H1 (cell line): ENCODE measurements around the gene CCDC191. TPM values are rescaled to one million over a fixed set of nuclear protein-coding genes. Genes with fewer than 3 reads are reported as not detected.

Experiments used
- EZH2 ChIP-seq: fragments of 200-600 bp; sonication (generic); IDR thresholded peaks from 2 replicates; pipeline ENCODE4 v1.7.1; 2012; ENCODE audit warnings: low read depth, mild to moderate bottlenecking, moderate library complexity, low read length, inconsistent platforms; ENCODE audit not compliant: severe bottlenecking
- SP4 ChIP-seq: IDR thresholded peaks from 2 replicates; pipeline ENCODE4 v1.6.1; 2012; ENCODE audit warnings: low read length, inconsistent platforms
- polyA plus RNA-seq, 7 experiments: library from polyadenylated mRNA; depleted of rRNA in 3 of 7; stranded (reverse) in 5 of 7; unstranded in 2 of 7; fragments of >200 nt in 5 of 7; fragments of 200-250 nt in 2 of 7; gene quantifications; 1 replicate in 5 of 7; 2 replicates in 1 of 7; 4 replicates in 1 of 7; pipeline versions ENCODE4 v1.2.1 to v1.2.3, GENCODE V29; 2011 to 2013; ENCODE audit warnings: missing spikeins in 2 of 7, mixed read lengths in 2 of 7
- total RNA-seq: library from RNA; stranded (reverse); fragmentation: NEBNext Ultra II Directional; extraction: Animal tissue kit (Norgen Biotek cat#: 25700); gene quantifications from 2 replicates; pipeline ENCODE4 v1.2.1, GENCODE V29; 2021

CCDC191 gene
- total and polyA plus RNA-seq, 2 of the 8 experiments (the other 6 are each of a cell fraction or from before 2014, with no cell fraction given), result 0.65 to 1.3 TPM

DNA sequence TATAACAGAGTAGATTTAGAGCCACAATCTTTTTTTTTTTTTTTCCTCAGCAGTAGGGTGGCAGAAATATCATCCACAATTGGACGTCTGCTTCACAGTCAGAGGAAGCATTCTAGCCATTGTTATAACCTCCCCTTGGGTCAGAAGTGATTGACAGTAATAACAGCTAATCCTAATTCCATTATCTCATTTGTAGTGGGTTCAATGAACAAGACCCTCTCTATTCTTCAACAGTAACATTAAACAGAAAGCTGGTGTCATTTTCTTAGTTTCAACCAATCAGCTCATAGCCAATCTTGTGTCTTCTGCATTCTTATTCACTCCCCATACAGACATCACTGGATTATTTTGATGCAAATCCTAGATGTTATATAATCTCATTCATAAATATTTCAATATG, 44.8 kb upstream of the CCDC191 start (continued):
- TF ChIP-seq SP4, result no peak
- TF ChIP-seq EZH2, result no peak
- TF ChIP-seq, all 59 proteins: peak for 0
